Pancreas (tissue), 10 donors: ENCODE results near the gene ISOC1. TPM values are rescaled to one million over a fixed set of nuclear protein-coding genes. Genes with fewer than 3 reads are reported as not detected.

Source experiments
- ATAC-seq, 4 donors: fragments of 200-7000 bp; cut with Tn5 transposase; one replicate each; pipeline versions ENCODE4 v1.8.0 to v1.9.1; 2020; ENCODE audit warnings: mild to moderate bottlenecking in 4 of 4, moderate library complexity in 4 of 4
- DNase-seq, 6 donors: peaks; one replicate each; pipeline ENCODE4 v3.0.0-alpha.2; 2020
- FAIRE-seq: peaks from 2 replicates; lab custom pipeline; 2012; peaks lifted over from hg19 to GRCh38; lab: Jason Lieb, UNC
- H3K27ac ChIP-seq, 4 donors: fragments of 200-600 bp; sonication (generic); 1 replicate in 3 of 4; 2 replicates in 1 of 4; pipeline versions ENCODE4 v1.5.0 to v1.8.0; 2020
- H3K27me3 ChIP-seq, 4 donors: fragments of 200-600 bp; one replicate each; pipeline ENCODE4 v1.8.0; 2021
- H3K36me3 ChIP-seq, 3 donors: fragments of 200-600 bp; sonication (generic) in 1 of 3; one replicate each; pipeline versions ENCODE4 v1.5.0 to v1.8.0; 2020 to 2021
- H3K4me1 ChIP-seq, 3 donors: fragments of 200-600 bp; one replicate each; pipeline ENCODE4 v1.8.0; 2021
- H3K4me3 ChIP-seq, 4 donors: fragments of 200-600 bp; sonication (generic) in 2 of 4; one replicate each; pipeline versions ENCODE4 v1.5.0 to v1.8.0; 2020 to 2021
- H3K9me3 ChIP-seq, 4 donors: fragments of 200-600 bp; one replicate each; pipeline ENCODE4 v1.8.0; 2021
- CTCF ChIP-seq, 4 donors: fragments of 200-600 bp; sonication (generic) in 3 of 4; IDR thresholded peaks; one replicate each; pipeline versions ENCODE4 v1.5.0 to v1.8.0; 2021; ENCODE audit warnings: antibody characterized with exemption in 4 of 4
- WGBS, 2 donors: extraction: QIAGEN DNeasy Blood & Tissue Kit; methylation state at CpG; one replicate each; pipeline ENCODE4 v1.1.7; 2013; 5-methylcytosine and 5-hydroxymethylcytosine counted together
- intact Hi-C, 3 donors: fragments of 100-400 bp; cut with DNase I; formaldehyde crosslinking; loops; one replicate each; pipeline versions ENCODE4 v1.11.1 to v1.14.2; 2022
- polyA plus RNA-seq, 2 donors: library from polyadenylated mRNA; stranded (reverse); fragments of 200-250 nt; gene quantifications; one replicate each; pipeline ENCODE4 v1.2.3, GENCODE V29; 2013
- total RNA-seq, 6 donors: library from RNA; stranded (reverse); fragmentation: NEBNext Ultra II Directional in 4 of 6; extraction: Animal tissue kit (Norgen Biotek cat#: 25700) in 4 of 6; gene quantifications; one replicate each; pipeline versions ENCODE4 v1.2.1 to v1.2.4, GENCODE V29; 2021 to 2023
- donor health status: healthy with polysubstance abuse.
- donor health status: DM: no; HTN: no; CAD: no; lungs with moderate emphysema.
- donor health status: DM: no; HTN: no; CAD: no.
- donor health status: control.
- donor health status: control.
- donor health status: Bipolar disorder and iron deficiency.
- donor health status: DM: yes; HTN: yes; CAD: no.
- donor health status: DM: no; HTN: no; CAD: no.
- donor health status: DM: no; HTN: no; CAD: no.
- donor health status: DM: yes; HTN: yes; CAD: no.

The ISOC1 gene
- total and polyA plus RNA-seq, 8 donors: 6.9 to 15.9 (median 9.6) TPM

GRCh38 chr5:129077433-129078075 lies 17.0 kb upstream of the ISOC1 start:
- Histone ChIP-seq H3K36me3 (no peaks in the 10 kb centered on the region), H3K27me3 (peaks cover 0 to under 1% (median 0%) of the 10 kb centered on the region in 4 donors), H3K9me3 (no peaks in the 10 kb centered on the region), H3K27ac (no peak overlapping the region), H3K4me3 (no peak overlapping the region), H3K4me1 (no peaks in the 10 kb centered on the region)
- ATAC-seq (no peak), FAIRE-seq (no peak), DNase-seq (no peak)
- intact Hi-C loops: no loop called here
- no peak for TF ChIP-seq CTCF (IDR thresholded peaks at IDR 0.05)
- WGBS, 2 donors: 62% methylated on average over 3 of the region's 3 CpGs

GRCh38 chr5:129078247-129078646 lies 16.3 kb upstream of the ISOC1 start:
- 58 to 82% methylated on average over 1 of the region's 1 CpG for WGBS, 2 donors
- no peaks in the 10 kb centered on the region for H3K4me1 ChIP-seq
- FAIRE-seq (no peak), DNase-seq (no peak), ATAC-seq (no peak)
- no peak overlapping the region for H3K27ac ChIP-seq
- no peak overlapping the region for H3K4me3 ChIP-seq
- TF ChIP-seq CTCF (IDR thresholded peaks at IDR 0.05): no peak
- no peaks in the 10 kb centered on the region for H3K9me3 ChIP-seq
- intact Hi-C loops: no loop called here
- no peaks in the 10 kb centered on the region for H3K27me3 ChIP-seq
- no peaks in the 10 kb centered on the region for H3K36me3 ChIP-seq

GRCh38 chr5:129078660-129079059 lies 15.9 kb upstream of the ISOC1 start:
- no peak for DNase-seq
- TF ChIP-seq CTCF (IDR thresholded peaks at IDR 0.05): no peak
- Histone ChIP-seq H3K4me1 (no peaks in the 10 kb centered on the region), H3K27ac (no peak overlapping the region), H3K4me3 (no peak overlapping the region), H3K36me3 (no peaks in the 10 kb centered on the region), H3K9me3 (no peaks in the 10 kb centered on the region), H3K27me3 (no peaks in the 10 kb centered on the region)
- FAIRE-seq: no peak
- WGBS, 2 donors: 56 to 75% methylated on average over 3 of the region's 3 CpGs
- no peak for ATAC-seq
- intact Hi-C loops: no loop called here

GRCh38 chr5:129079496-129079895 lies 15.1 kb upstream of the ISOC1 start:
- no peak for DNase-seq
- Histone ChIP-seq H3K4me1 (no peaks in the 10 kb centered on the region), H3K27me3 (no peaks in the 10 kb centered on the region), H3K36me3 (no peaks in the 10 kb centered on the region), H3K27ac (no peak overlapping the region), H3K4me3 (no peak overlapping the region), H3K9me3 (no peaks in the 10 kb centered on the region)
- intact Hi-C loops: no loop called here
- no peak for TF ChIP-seq CTCF (IDR thresholded peaks at IDR 0.05)
- ATAC-seq: no peak
- FAIRE-seq: no peak

DNA sequence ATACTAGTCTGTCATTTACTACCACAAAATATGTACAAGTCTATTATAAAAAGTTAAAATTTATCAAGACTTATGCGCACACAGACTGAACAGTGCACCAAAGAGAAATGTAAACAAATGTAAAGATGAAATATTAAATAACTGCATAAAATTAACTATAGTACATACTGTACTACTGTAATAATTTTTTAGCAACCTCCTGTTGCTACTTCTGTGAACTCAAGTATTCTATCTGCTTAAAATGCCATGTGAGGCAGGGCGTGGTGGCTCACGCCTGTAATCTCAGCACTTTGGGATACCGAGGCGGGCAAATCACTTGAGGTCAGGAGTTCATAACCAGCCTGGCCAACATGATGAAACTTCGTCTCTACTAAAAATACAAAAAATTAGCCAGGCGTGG lies 13.8 kb upstream of the ISOC1 start:
- no peaks in the 10 kb centered on the region for H3K4me1 ChIP-seq
- TF ChIP-seq CTCF (IDR thresholded peaks at IDR 0.05): no peak
- no peaks in the 10 kb centered on the region for H3K9me3 ChIP-seq
- H3K27ac ChIP-seq: no peak overlapping the region
- ATAC-seq: no peak
- no peaks in the 10 kb centered on the region for H3K27me3 ChIP-seq
- H3K36me3 ChIP-seq: no peaks in the 10 kb centered on the region
- no peak for FAIRE-seq
- 91 to 96% methylated on average over 7 of the region's 7 CpGs for WGBS, 2 donors
- DNase-seq: no peak
- no peak overlapping the region for H3K4me3 ChIP-seq
- intact Hi-C loops: no loop called here
